HG03439 (cell line): ENCODE data around the gene ALOX15.
"Not testable (repeated sequence)": the region's sequence is repeated elsewhere in the genome, so short reads cannot be mapped to it uniquely, and the experiment has no call there.

ENCODE experiments used
- ATAC-seq: cut with Tn5 transposase; IDR thresholded peaks from one replicate; pipeline ENCODE4 v1.9.1; 2021; ENCODE audit warnings: mild to moderate bottlenecking, moderate library complexity; ENCODE audit not compliant: unreplicated experiment

The ALOX15 gene

DNA sequence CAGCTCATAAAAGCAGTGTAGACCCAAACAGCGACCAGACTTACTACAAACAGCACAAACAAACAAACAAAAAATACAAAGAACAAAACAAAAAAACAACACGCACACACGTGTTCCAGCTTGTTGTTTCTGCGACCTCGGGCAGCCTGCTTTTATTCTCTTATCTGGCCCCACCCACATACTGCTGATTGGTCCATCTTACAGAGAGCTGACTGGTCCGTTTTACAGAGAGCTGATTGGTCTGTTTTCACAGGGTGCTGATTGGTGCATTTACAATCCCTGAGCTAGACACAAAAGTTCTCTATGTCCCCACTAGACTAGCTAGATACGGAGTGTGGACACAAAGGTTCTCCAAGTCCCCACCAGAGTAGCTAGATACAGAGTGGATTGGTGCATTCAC is 14.5 kb upstream of the ALOX15 start:
- not testable (repeated sequence) for ATAC-seq

DNA sequence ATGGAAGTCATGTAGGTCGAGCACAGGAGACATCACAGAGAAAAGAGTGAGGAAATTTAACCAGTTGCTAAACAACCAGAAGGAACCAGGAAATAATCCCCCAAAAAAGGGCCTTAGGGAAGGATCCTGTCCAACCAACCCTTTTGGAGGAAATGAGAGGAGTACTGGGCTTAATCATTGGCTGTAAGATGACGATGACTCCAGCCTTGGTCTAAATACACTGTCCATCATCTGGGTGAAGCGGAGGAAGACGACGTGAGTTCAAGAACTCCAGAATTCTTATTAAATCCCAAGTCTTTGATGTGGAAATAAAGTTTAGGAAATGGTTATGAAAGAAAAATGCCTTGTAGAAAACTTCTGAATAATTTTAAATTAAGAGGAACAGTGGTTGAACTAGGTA is 11.5 kb upstream of the ALOX15 start:
- no peak for ATAC-seq

DNA sequence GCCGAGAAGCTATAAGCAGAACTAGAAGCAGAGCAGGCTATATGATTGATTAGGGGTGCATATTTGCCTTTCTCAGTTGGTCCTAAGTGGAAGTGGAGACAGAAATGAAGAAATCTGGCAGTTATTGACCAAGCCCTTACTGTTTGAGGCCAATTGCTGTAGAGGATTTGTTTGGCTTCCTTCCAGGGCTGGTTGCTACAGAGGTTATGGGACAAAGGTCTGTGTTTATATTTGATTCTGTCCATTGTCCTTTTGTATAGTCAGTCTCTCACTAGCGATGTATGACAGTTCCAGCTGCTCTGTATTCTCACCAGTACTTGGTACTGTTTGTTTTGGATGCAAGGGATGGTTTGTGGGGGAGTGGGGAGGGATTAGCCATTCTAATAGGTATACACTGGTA is 7.3 kb upstream of the ALOX15 start:
- ATAC-seq, result no peak

DNA sequence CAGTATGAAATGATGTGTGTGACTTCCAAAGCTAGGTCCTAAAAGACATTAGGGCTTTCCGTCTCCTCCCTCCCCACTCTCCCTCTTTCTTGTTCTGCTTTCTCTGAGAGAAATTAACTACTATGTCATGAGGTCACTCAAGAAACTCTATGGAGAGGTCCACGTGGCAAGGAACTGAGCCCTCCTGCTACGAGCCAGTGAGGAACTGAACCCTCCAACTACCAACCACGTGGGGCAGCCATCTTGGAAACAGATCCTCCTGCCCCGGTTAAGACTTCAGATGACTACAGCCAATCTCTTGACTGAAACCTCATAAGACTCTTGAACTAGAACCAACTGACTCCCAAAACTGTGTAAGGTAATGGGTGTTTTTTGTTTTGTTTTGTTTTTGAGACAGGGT is 4.2 kb upstream of the ALOX15 start:
- no peak for ATAC-seq

DNA sequence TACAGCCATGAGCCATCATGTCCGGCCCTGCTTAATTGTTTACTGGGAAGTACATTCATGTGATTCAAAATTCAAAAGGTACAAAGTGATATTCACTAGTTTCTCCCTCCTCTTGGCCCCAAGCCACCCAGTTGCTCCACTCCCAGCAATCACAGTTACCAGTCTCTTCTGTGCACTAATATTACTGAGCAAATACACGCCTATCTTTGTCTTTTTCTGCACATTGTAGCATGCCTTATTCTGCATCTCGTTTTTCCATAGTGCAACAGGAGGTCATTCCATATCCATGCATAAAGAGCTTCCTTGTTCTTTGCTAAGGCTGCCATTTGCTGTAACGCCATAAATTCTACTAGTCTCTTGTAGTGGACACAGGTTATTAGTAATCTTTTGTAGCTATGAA is 2.2 kb upstream of the ALOX15 start:
- no peak for ATAC-seq

GRCh38 chr17:4642286-4642685 is 808 bp upstream of the ALOX15 start:
- no peak for ATAC-seq

DNA sequence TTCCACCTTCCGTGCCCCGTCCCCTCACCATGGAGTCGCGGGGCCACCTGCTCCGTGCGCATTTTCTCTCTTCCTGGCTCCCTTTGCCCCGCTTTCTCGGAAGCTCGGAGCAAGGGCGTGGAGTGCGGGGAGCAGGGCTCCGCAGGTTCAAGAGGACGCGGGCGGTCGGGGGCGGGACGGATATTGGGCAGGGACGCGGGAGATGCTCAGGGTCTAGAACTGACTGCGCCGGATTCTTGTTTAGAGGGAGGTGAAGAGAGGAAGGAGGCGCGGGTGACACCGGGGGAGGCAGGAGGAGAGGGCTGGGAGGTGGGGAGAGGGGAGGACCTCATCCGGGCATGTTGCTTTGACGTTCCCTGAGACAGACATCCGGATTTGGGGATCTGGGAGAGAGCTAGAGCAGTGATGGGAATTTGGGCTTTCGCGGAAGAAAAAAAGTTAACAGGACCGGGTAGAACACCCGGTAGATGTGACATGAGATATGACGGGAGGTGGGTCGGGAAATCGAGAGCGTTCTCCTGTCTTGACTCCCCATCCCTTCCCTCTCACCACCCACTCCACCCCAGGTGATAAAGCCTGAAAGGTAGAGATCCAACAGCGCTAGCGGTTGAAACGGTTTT is 799 bp downstream of the ALOX15 start:
- ATAC-seq, result not testable (repeated sequence)

DNA sequence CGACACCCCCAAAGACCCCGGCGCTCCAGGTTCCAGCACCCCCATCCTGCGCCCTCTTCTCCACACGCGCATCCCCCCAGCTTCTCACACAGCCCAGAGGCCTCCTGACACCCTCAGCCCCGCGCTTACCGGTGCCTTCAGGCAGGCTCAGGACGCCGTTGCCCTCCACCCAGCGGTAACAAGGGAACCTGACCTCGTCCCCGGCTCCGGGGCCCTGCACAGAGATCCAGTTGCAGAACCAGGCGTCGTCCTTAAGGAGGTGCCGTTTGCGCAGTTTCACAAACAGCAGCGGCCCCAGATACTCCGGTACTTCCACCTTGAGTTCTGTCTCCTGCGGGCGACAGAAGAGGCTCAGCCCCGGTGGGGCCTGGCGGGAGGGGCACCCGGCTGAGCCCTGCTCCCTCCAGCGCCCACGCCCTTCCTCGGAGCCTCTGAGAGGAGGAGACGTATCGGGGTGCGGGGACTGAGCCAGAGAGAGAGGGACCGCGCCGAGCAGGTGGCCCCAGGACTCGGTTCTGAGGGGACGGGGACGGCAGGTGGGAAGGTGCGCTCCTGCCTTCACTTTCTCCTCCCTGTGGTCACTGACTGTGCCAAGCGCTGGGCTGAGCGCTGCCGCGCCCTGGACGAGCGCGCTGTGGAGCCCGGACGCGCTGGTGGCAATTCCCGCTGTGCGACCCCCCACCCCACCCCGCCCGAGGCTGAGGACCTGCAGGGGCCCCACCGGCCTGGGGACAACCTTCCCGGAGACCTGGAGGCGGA is 2.0 kb downstream of the ALOX15 start:
- not testable (repeated sequence) for ATAC-seq

- ATAC-seq, result not testable (repeated sequence)
Measured at GRCh38 chr17:4638766-4639165, 2.7 kb downstream of the ALOX15 start.

GRCh38 chr17:4636474-4637100 is 4.9 kb downstream of the ALOX15 start:
- no peak for ATAC-seq

DNA sequence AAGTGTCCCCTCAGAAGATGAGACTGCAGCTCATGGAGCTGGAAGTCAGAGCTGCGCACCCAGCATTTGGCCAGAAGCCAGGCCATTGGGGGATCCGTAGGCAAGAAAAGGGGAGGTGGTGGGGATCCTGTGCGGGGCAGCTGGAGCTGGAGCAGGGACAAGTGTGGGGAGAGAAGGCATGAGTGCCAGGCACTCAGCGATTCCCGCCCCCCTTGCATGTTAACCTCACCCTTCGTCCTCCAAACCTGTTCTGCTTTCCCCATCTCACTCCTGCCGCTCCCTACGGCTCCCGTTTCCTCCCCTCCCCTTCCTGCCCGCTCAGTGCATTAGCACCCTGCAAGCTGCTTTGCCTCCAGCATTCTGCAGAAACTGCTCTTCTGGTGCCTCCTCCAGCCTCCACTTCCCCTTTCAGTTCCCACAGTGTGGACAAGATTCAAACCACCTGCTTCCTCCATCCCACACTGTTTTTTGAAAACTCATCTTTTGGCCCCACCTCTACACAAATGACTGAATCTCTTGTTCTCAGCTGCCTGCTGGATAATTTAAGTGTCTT is 5.6 kb downstream of the ALOX15 start:
- ATAC-seq, result no peak

- no peak for ATAC-seq
Measured at GRCh38 chr17:4634976-4635375, 6.5 kb downstream of the ALOX15 start.

- no peak for ATAC-seq
Measured at GRCh38 chr17:4633643-4634042, 7.8 kb downstream of the ALOX15 start.

- ATAC-seq, result no peak
Measured at GRCh38 chr17:4632581-4632920, 8.9 kb downstream of the ALOX15 start.

DNA sequence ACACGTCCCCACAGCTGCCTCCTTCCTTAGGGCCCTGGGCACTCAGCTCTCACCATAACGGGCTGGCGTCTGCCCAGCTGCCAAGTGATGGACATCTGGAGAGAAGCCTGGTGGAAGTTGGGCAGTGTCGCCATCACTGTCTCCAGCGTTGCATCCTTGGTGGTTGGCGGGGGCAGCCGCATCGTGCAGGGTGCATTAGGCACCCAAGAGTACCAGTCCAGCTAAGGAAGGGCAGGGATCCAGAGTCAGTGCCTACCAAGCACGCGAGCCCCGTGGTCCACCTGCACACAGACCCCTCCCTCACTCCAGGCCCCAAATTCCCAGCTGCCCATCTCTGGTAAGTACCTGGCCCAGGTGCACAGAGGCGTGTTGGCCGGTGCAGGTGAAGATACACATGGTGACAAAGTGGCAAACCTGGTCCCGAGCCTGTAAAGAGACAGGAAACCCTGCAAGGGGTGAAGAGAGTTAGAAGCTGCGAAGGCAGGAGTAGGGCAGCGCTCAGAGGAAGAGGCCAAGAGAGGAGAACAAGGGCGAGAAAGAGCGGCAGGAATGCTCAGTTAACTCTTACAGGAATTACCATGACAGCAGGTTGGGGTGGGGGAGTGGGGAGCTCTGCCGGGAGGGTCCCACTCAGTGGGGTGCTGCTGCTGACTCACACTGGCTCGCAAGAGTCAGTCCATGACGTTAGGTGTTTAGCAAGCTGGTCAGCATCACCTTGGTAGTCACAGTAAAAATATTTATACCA is 9.5 kb downstream of the ALOX15 start:
- ATAC-seq, result no peak

- no peak for ATAC-seq
Measured at GRCh38 chr17:4631431-4631830, 10.0 kb downstream of the ALOX15 start.

DNA sequence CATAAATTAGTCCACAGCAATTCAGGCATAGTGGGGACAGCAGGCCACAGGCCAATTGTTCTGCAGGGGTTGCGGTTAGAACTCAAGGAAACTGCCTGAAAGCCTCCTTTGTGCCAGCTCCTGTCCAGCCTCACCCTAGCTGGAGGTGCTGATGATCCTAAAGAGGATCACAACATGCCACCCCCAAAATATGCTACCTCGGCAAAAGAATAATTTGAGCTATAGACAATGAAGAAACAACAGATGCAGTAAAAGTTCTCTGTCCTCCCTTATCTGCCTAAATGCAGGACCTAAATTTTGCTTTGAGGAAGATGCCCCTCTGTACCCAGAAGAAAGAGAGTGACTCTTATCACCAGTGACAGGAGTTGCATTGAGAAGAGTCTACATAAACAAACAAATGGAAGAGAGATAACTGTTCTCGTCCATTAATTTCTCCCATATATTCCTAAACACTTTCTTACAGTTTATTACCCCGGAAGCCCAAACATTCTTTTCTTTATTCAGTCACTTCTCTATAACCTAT is 14.7 kb downstream of the ALOX15 start:
- ATAC-seq, result no peak

DNA sequence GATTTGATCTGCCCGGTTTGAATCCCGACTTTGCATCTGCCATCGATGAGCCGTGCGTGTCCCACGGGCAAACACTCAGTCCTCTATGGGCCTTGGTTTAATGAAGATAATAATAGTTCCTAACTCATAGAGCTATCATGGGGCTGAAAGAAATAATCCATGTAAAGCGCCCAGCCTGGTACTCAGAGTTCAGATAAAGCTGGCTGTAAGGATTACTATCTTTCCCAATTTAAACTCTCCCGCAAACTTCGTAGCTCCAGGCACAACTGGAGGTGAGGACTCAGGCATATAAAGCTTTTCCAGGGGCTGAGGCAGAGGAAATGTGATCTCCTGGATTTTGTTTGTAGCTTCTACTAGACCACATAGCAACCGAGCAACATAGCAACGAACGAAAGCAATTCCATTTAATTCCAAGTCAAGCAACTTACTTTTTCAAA is 16.3 kb downstream of the ALOX15 start:
- ATAC-seq, result no peak

DNA sequence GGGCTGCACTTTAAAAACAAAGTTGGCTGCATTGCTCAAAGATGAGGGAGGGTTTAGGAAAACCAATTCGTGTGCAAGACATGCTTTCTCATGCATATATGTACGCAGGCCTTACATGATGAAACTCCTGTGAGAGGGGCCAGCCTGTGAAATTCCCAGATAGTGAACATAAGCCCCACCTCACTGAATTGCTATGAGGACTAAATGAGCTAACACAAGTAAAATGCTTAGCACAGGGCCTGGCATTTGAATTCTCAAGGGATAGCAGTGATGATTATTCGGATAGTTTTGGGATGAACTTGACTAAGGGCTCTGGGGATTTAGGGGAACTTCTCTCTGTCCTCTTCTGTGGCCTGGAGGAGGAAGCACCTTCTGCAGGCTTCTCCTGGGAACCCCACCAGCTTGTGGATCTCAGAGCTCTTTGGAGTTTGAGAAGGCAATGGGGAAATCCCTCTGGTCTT is 17.0 kb downstream of the ALOX15 start:
- not testable (repeated sequence) for ATAC-seq

- ATAC-seq, result no peak
Measured at GRCh38 chr17:4623249-4623648, 18.2 kb downstream of the ALOX15 start.

DNA sequence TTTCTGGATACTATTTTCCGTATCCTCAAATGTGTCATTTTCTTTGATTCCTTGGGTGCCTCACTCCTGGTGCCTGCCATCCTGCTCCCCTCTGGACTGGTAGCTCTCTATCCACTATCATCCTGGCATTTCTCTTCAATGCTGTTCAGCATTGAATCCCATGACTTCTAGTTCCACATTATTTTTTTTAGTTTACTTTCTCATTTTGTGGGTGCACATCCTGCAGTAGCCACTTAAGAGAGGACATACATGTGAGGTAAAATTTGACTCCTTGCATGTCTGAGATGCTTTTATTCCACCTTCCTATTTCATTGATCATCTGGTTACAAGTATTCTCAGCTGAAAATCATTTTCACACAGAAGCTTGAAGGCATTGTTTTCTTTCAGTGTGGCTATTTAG is 19.1 kb downstream of the ALOX15 start:
- ATAC-seq, result no peak
